Right lobe of liver (tissue), 4 donors: ENCODE measurements around the gene HSD17B3.

Source experiments
- POLR2A ChIP-seq: fragments of 450-650 bp; IDR thresholded peaks from one replicate; pipeline ENCODE4 v1.6.1; 2017; ENCODE audit warnings: antibody characterized with exemption, mild to moderate bottlenecking
- TF ChIP-seq, protein P1 (sequence below), 4 donors: fragments of 200-600 bp in 3 of 4; fragments of 450-650 bp in 1 of 4; IDR thresholded peaks; one replicate each; pipeline versions ENCODE4 v1.5.1 to v1.8.0; 2016 to 2022; ENCODE audit warnings: antibody characterized with exemption in 4 of 4, mild to moderate bottlenecking in 2 of 4
- donor health status: DM: no; HTN: no; CAD: no.
- donor health status: DM: no; HTN: no; CAD: no.
- donor health status: DM: no; HTN: yes; CAD: no.

DNA sequence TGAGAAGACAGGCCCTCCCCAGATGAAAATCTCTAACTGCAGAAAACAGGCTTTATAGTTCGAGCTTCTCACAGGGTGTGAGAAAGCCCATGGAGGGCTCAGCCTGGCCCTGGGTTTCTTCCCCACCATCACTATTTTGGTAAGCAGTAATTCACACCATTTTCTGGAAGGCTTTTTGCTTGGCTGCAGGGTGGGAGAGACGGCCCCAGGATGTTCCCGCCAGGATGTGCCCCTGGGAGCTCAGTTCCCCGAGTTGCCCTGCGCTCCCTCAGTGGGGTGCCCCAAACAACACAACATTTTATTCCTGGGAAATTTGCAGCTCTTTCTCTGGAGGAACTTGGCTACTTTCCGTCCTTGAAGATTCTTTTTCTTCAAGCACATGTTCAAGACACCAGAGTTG lies 100.8 kb downstream of the HSD17B3 start:
- TF ChIP-seq POLR2A: no peak
- TF ChIP-seq, protein P1, sequence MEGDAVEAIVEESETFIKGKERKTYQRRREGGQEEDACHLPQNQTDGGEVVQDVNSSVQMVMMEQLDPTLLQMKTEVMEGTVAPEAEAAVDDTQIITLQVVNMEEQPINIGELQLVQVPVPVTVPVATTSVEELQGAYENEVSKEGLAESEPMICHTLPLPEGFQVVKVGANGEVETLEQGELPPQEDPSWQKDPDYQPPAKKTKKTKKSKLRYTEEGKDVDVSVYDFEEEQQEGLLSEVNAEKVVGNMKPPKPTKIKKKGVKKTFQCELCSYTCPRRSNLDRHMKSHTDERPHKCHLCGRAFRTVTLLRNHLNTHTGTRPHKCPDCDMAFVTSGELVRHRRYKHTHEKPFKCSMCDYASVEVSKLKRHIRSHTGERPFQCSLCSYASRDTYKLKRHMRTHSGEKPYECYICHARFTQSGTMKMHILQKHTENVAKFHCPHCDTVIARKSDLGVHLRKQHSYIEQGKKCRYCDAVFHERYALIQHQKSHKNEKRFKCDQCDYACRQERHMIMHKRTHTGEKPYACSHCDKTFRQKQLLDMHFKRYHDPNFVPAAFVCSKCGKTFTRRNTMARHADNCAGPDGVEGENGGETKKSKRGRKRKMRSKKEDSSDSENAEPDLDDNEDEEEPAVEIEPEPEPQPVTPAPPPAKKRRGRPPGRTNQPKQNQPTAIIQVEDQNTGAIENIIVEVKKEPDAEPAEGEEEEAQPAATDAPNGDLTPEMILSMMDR (IDR thresholded peaks at IDR 0.05): no peak
